Parathyroid adenoma (tissue), 2 donors: ENCODE data around the gene HIGD1C.
A peak's percentile ranks its signal among the peaks of the same experiment; 100 is the strongest.

ENCODE experiments used
- H2AFZ ChIP-seq: fragments of 300-600 bp; sonication (generic); one replicate; pipeline ENCODE4 v1.7.0; 2017; ENCODE audit warnings: antibody characterized with exemption, mild to moderate bottlenecking
- H3K27ac ChIP-seq: fragments of 300-600 bp; sonication (generic); one replicate; pipeline ENCODE4 v1.7.0; 2017
- H3K27me3 ChIP-seq: fragments of 300-600 bp; sonication (generic); one replicate; pipeline ENCODE4 v1.7.0; 2017; ENCODE audit warnings: low read length; ENCODE audit not compliant: control insufficient read depth, insufficient read depth
- H3K36me3 ChIP-seq: fragments of 300-600 bp; sonication (generic); one replicate; pipeline ENCODE4 v1.7.0; 2017; ENCODE audit warnings: low read length; ENCODE audit not compliant: control insufficient read depth, insufficient read depth
- H3K4me1 ChIP-seq: fragments of 300-600 bp; sonication (generic); one replicate; pipeline ENCODE4 v1.7.0; 2017; ENCODE audit warnings: control low read depth
- H3K4me2 ChIP-seq: fragments of 300-600 bp; sonication (generic); one replicate; pipeline ENCODE4 v1.7.0; 2017; ENCODE audit warnings: low read length
- H3K4me3 ChIP-seq: fragments of 300-600 bp; sonication (generic); one replicate; pipeline ENCODE4 v1.7.0; 2017; ENCODE audit warnings: low read depth, low read length
- H3K79me2 ChIP-seq: fragments of 300-600 bp; sonication (generic); one replicate; pipeline ENCODE4 v1.7.0; 2017; ENCODE audit warnings: control low read depth
- H3K9ac ChIP-seq: fragments of 300-600 bp; sonication (generic); one replicate; pipeline ENCODE4 v1.7.0; 2017; ENCODE audit warnings: mild to moderate bottlenecking
- H3K9me3 ChIP-seq: fragments of 300-600 bp; sonication (generic); one replicate; pipeline ENCODE4 v1.7.0; 2017; ENCODE audit warnings: low read length; ENCODE audit not compliant: control insufficient read depth
- TF ChIP-seq, protein P1 (sequence below): fragments of 300-600 bp; sonication (generic); IDR thresholded peaks from one replicate; pipeline ENCODE4 v1.7.0; 2017; ENCODE audit warnings: antibody characterized with exemption, mild to moderate bottlenecking
- donor health status: primary hyperparathyroidism.

Gene HIGD1C

DNA sequence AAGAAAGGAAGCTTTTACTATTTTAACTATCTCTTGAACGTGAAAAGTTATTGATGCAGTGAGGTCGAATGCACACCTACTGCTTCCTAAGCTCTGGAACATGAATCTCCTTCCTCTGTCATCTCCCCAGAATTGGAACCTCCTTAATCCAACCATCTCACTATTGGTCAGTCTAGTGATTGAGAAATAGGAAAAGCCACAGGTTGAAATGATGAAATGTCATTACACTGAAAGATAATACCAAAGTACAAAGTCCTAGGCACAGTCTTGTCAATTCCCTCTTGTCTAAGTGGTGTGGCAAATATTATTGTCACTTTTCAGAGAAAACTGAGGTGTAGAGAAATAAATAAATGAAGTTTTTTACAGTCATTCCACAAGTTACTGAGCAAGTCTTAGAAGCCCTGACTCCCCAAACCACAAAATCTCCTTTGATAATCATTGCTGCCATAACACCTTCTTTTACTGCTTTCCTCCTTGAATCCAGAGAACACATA, 19.5 kb upstream of the HIGD1C start:
- Histone ChIP-seq H3K27me3 (no peaks in the 10 kb centered on the region), H3K27ac (no peak overlapping the region), H3K36me3 (no peaks in the 10 kb centered on the region), H3K9ac (no peak overlapping the region), H3K4me1 (peaks cover 6% of the 10 kb centered on the region), H3K4me2 (no peak overlapping the region), H2AFZ (no peak overlapping the region), H3K9me3 (no peaks in the 10 kb centered on the region), H3K79me2 (no peaks in the 10 kb centered on the region), H3K4me3 (no peak overlapping the region)
- TF ChIP-seq, protein P1, sequence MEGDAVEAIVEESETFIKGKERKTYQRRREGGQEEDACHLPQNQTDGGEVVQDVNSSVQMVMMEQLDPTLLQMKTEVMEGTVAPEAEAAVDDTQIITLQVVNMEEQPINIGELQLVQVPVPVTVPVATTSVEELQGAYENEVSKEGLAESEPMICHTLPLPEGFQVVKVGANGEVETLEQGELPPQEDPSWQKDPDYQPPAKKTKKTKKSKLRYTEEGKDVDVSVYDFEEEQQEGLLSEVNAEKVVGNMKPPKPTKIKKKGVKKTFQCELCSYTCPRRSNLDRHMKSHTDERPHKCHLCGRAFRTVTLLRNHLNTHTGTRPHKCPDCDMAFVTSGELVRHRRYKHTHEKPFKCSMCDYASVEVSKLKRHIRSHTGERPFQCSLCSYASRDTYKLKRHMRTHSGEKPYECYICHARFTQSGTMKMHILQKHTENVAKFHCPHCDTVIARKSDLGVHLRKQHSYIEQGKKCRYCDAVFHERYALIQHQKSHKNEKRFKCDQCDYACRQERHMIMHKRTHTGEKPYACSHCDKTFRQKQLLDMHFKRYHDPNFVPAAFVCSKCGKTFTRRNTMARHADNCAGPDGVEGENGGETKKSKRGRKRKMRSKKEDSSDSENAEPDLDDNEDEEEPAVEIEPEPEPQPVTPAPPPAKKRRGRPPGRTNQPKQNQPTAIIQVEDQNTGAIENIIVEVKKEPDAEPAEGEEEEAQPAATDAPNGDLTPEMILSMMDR: no peak

DNA sequence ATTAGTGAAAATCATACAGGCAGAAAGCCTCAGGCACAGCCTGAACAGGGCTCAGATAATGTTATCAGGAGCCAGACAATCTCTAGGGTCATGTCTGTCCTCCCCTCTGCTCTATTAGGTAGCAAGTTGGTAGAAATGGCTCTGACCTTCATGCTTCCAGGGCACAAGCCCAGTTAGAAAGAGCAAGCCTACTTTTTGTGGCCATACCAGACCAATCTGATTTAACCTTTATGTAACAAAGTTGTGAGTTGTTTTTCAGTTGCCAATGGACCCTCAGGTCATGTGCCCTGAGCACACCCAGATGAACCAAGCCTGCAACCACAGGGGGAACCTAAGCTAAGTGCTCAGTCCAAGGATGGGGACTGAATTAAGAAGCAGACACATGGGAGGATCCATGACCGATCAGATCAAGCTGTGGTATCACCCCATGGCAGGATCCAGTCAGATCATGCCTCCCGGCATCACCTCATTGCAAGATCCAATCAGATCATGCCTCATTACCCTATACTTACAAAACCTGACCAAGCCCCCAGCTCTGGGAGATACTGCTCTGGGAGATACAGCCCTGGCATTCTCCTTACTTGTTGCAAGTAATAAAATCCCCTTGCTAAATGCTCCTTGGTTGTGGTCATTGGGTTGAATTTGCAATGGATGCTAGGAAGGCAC, 18.8 kb upstream of the HIGD1C start:
- Histone ChIP-seq H3K4me1 (peaks cover 6% of the 10 kb centered on the region), H3K27ac (no peak overlapping the region), H3K79me2 (no peaks in the 10 kb centered on the region), H3K4me2 (no peak overlapping the region), H3K4me3 (no peak overlapping the region), H3K36me3 (no peaks in the 10 kb centered on the region), H3K9me3 (no peaks in the 10 kb centered on the region), H2AFZ (no peak overlapping the region), H3K9ac (no peak overlapping the region), H3K27me3 (no peaks in the 10 kb centered on the region)
- TF ChIP-seq, protein P1: no peak

DNA sequence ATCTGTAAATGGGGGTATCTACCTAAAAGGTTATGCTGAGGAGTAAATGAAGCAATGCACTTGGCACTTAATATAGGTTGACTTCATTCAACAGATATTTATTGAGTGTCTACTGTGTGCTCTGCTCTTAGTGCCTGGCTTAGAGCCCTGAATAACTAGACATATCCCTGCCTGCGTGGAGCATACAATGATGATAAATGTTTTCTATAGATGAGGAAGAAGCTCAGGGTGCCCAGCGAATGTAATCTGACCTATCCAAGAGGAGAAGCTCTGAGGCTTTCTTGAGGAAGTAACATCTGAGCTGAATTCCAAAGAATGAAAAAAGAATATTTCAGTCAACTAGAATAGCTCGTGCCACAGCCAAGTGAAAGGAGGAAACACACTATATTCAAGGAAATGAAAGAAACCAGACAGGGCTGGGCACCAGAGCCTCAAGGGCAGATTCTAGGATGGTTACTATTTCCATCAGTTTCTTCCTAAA, 17.9 kb upstream of the HIGD1C start:
- no peak overlapping the region for H3K4me2 ChIP-seq
- H2AFZ ChIP-seq: no peak overlapping the region
- peaks cover 6% of the 10 kb centered on the region for H3K4me1 ChIP-seq
- no peak overlapping the region for H3K4me3 ChIP-seq
- no peak overlapping the region for H3K27ac ChIP-seq
- no peaks in the 10 kb centered on the region for H3K27me3 ChIP-seq
- H3K9me3 ChIP-seq: no peaks in the 10 kb centered on the region
- no peaks in the 10 kb centered on the region for H3K36me3 ChIP-seq
- TF ChIP-seq, protein P1: no peak
- no peak overlapping the region for H3K9ac ChIP-seq
- H3K79me2 ChIP-seq: no peaks in the 10 kb centered on the region

DNA sequence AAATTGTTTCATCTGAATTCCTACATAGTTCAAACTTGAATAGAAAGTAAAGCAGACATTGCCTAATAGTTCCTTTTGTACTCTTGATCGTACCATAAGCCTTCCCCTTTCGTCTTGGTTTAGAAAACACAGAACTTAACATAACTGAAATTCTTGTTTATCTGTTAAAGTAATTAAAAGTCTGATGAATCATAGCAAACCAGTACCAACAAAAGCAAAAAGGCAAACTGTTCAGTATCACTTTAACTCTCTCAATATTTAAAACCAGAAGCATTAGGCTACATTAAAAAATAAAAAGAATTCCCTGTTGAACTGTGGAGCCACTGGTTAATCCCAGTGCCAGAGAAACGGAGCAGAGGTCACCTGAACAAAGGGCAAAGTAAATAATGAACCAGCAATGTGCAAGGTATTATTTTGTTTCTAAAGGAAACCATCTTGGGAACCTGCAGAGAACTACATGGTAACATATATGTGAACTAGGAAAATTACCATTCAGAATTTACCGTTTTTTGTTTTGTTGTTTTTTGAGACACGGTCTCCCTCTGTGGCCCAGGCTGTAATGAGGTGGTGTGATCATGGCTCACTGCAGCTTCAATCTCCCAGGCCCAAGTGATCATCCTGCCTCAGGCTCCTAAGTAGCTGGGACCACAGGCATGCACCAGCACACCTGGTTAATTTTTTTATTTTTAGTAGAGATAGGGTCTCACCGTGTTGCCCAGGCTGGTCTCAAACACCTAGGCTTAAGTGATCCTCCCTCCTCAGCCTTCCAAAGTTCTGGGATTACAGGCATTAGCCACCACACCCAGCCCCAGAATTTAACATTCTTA, 17.1 kb upstream of the HIGD1C start:
- Histone ChIP-seq H3K4me2 (no peak overlapping the region), H3K79me2 (no peaks in the 10 kb centered on the region), H2AFZ (no peak overlapping the region), H3K4me3 (no peak overlapping the region), H3K36me3 (no peaks in the 10 kb centered on the region), H3K27me3 (no peaks in the 10 kb centered on the region), H3K9me3 (no peaks in the 10 kb centered on the region), H3K4me1 (peaks cover 10% of the 10 kb centered on the region), H3K9ac (no peak overlapping the region), H3K27ac (peak overlapping the region; percentile 5)
- TF ChIP-seq, protein P1: no peak
